ENCODE results near the gene CRIP1.

Gene CRIP1

GRCh38 chr14:105471297-105471821 is 15.3 kb upstream of the CRIP1 start:
- no peak for DNase-seq

GRCh38 chr14:105471823-105472485 is 14.7 kb upstream of the CRIP1 start:
- no peak for DNase-seq

- DNase-seq, result no peak
Observed at GRCh38 chr14:105472486-105472991, 14.1 kb upstream of the CRIP1 start.

- no peak for DNase-seq
Observed at GRCh38 chr14:105473033-105473676, 13.5 kb upstream of the CRIP1 start.

GRCh38 chr14:105473677-105474482 is 12.8 kb upstream of the CRIP1 start:
- peak; percentile 85 for DNase-seq

- peak; percentile 45 for DNase-seq
Observed at GRCh38 chr14:105474483-105475268, 12.0 kb upstream of the CRIP1 start, which contains the start of gene CRIP2. Gene CRIP2, plus strand, starts transcription at chr14:105474821. Its CDS starts 42 bp downstream, at chr14:105474863.

- DNase-seq, result no peak
Observed at GRCh38 chr14:105475269-105476096, 11.2 kb upstream of the CRIP1 start.

- DNase-seq, result no peak
Observed at GRCh38 chr14:105476097-105476830, 10.4 kb upstream of the CRIP1 start.

- DNase-seq, result no peak
Observed at GRCh38 chr14:105476831-105477659, 9.6 kb upstream of the CRIP1 start.

- DNase-seq, result peak; percentile 77
Observed at GRCh38 chr14:105477660-105478397, 8.9 kb upstream of the CRIP1 start.

GRCh38 chr14:105478398-105479251 is 8.1 kb upstream of the CRIP1 start:
- DNase-seq, result peak; percentile 49

- DNase-seq, result no peak
Observed at GRCh38 chr14:105479431-105480158, 7.1 kb upstream of the CRIP1 start.

GRCh38 chr14:105480199-105480746 is 6.4 kb upstream of the CRIP1 start:
- no peak for DNase-seq

GRCh38 chr14:105480807-105481801 is 5.6 kb upstream of the CRIP1 start:
- DNase-seq, result peak; percentile 93

GRCh38 chr14:105481886-105482457 is 4.7 kb upstream of the CRIP1 start:
- DNase-seq, result peak; percentile 96

All from activated CD4-positive, alpha-beta T cell treated with anti-CD3 and anti-CD28 coated beads, Interleukin-2, amount 50 U/mL, for 1 hour (primary cell).